Measurements from ENCODE around the gene PTPRG. TPM values are rescaled to one million over a fixed set of nuclear protein-coding genes. Genes with fewer than 3 reads are reported as not detected.

The PTPRG gene
- total RNA-seq, 1 donor from 2014 or later: 39.6 TPM

DNA sequence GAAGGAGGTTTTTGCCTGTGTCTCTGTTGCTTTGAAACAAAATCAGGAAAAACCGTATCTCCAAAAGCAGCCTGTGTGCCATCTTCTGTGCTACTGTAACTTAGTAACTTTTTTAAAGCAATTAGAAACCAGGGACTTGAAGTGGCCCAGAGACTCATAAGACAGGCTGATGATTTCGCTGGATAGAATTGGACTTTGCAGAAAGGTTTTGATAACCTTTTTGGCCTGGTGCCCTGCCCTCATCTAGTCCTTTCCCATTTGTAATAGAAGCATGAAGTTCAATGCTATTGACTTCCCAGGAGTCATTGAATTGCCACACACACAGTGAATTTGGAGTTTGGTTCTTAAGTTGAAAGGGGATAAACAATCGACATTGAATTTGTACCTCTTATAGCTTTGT lies 157.2 kb downstream of the PTPRG start:
- DNase-seq (ENCODE audit: low read depth): no peak
- TF ChIP-seq EZH2 (IDR thresholded peaks at IDR 0.05; ENCODE audit: insufficient read depth, low read length) (no peak), CTCF (IDR thresholded peaks at IDR 0.05; ENCODE audit: insufficient read depth, low read depth, low read length) (no peak)
- H3K79me2 ChIP-seq (ENCODE audit: insufficient read depth, low read length): no peaks in the 10 kb centered on the region
- H3K36me3 ChIP-seq (ENCODE audit: insufficient read depth, low read length): no peaks in the 10 kb centered on the region
- H3K27ac Mint-ChIP-seq (ENCODE audit: unreplicated experiment): no peak overlapping the region
- no peak overlapping the region for H3K4me3 Mint-ChIP-seq (ENCODE audit: unreplicated experiment)
- no peaks in the 10 kb centered on the region for H3K27me3 Mint-ChIP-seq (ENCODE audit: low read depth, unreplicated experiment)
- peaks cover 2% of the 10 kb centered on the region for H3K4me1 Mint-ChIP-seq (ENCODE audit: low read depth, unreplicated experiment)
- H2AFZ ChIP-seq (ENCODE audit: low read depth, low read length): no peak overlapping the region
- peaks cover 47% of the 10 kb centered on the region for H4K20me1 ChIP-seq (ENCODE audit: insufficient read depth, low read length)
- no peaks in the 10 kb centered on the region for H3K9me3 Mint-ChIP-seq (ENCODE audit: unreplicated experiment)
- H3K36me3 Mint-ChIP-seq (ENCODE audit: low read depth, unreplicated experiment): peaks cover 4% of the 10 kb centered on the region
- no peak overlapping the region for H3K9ac ChIP-seq (ENCODE audit: low read length)
- FAIRE-seq: no peak
- H3K4me1 ChIP-seq (ENCODE audit: insufficient read depth, low read length): no peaks in the 10 kb centered on the region
- H3K27me3 ChIP-seq (ENCODE audit: insufficient read depth, low read length): no peaks in the 10 kb centered on the region
- no peak overlapping the region for H3K4me2 ChIP-seq (ENCODE audit: low read length)
- no peak overlapping the region for H3K4me3 ChIP-seq (ENCODE audit: insufficient read depth, low read depth, low read length)
- no peak overlapping the region for H3K27ac ChIP-seq (ENCODE audit: low read depth, low read length)
- H3K9me3 ChIP-seq (ENCODE audit: insufficient read depth, low read depth, low read length): no peaks in the 10 kb centered on the region

DNA sequence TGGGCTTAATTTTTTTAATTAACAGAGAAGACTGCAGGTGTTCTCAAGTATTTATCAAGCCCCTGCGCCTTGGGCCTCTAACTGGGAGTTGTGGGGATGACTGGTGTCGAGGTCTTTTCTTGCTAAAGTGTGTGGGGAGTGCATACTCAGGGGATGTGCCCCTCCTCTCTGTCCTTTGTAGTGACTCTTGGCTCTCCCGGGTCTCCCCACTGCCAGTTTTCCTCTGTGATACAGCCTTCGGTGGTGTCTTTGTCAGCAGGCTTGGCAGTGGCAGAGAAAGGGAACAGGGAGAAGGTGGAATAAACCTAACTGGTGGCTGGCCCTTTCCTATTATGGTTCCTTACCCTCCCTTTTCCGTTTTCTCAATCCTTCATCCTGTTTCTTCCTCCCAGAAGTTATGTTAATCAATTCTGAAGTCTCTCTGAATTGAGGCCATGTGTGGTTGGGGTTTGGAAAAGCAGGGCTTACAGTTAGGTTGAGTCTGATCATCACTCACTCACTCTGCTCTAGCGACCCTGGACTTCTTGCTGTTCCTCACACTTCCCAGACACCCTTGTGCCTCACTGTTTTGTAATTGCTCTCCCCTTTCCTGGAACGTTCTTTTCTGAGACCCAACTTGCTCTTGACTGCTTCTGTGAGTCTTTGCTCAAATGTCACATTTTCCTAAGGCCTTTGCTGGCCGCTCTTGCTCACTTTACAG lies 158.1 kb downstream of the PTPRG start:
- Histone ChIP-seq H3K4me3 (ENCODE audit: insufficient read depth, low read depth, low read length) (no peak overlapping the region), H3K27me3 (ENCODE audit: insufficient read depth, low read length) (no peaks in the 10 kb centered on the region), H3K27ac (ENCODE audit: low read depth, low read length) (no peak overlapping the region), H3K9me3 (ENCODE audit: insufficient read depth, low read depth, low read length) (no peaks in the 10 kb centered on the region), H2AFZ (ENCODE audit: low read depth, low read length) (no peak overlapping the region), H3K79me2 (ENCODE audit: insufficient read depth, low read length) (no peaks in the 10 kb centered on the region), H3K36me3 (ENCODE audit: insufficient read depth, low read length) (no peaks in the 10 kb centered on the region), H3K4me2 (ENCODE audit: low read length) (no peak overlapping the region), H3K9ac (ENCODE audit: low read length) (no peak overlapping the region), H4K20me1 (ENCODE audit: insufficient read depth, low read length) (peaks cover 43% of the 10 kb centered on the region), H3K4me1 (ENCODE audit: insufficient read depth, low read length) (no peaks in the 10 kb centered on the region)
- no peak overlapping the region for H3K27ac Mint-ChIP-seq (ENCODE audit: unreplicated experiment)
- FAIRE-seq (no peak), DNase-seq (ENCODE audit: low read depth) (no peak)
- no peak overlapping the region for H3K4me3 Mint-ChIP-seq (ENCODE audit: unreplicated experiment)
- H3K9me3 Mint-ChIP-seq (ENCODE audit: unreplicated experiment): no peaks in the 10 kb centered on the region
- H3K4me1 Mint-ChIP-seq (ENCODE audit: low read depth, unreplicated experiment): peaks cover 2% of the 10 kb centered on the region
- no peaks in the 10 kb centered on the region for H3K27me3 Mint-ChIP-seq (ENCODE audit: low read depth, unreplicated experiment)
- H3K36me3 Mint-ChIP-seq (ENCODE audit: low read depth, unreplicated experiment): peaks cover 2% of the 10 kb centered on the region
- TF ChIP-seq EZH2 (IDR thresholded peaks at IDR 0.05; ENCODE audit: insufficient read depth, low read length): no peak
- no peak for TF ChIP-seq CTCF (IDR thresholded peaks at IDR 0.05; ENCODE audit: insufficient read depth, low read depth, low read length)

- Histone ChIP-seq H3K79me2 (ENCODE audit: insufficient read depth, low read length) (peaks cover 5% of the 10 kb centered on the region), H2AFZ (ENCODE audit: low read depth, low read length) (no peak overlapping the region), H3K27me3 (ENCODE audit: insufficient read depth, low read length) (no peaks in the 10 kb centered on the region), H3K9ac (ENCODE audit: low read length) (no peak overlapping the region), H3K4me1 (ENCODE audit: insufficient read depth, low read length) (peaks cover 10% of the 10 kb centered on the region), H4K20me1 (ENCODE audit: insufficient read depth, low read length) (peaks cover 50% of the 10 kb centered on the region), H3K9me3 (ENCODE audit: insufficient read depth, low read depth, low read length) (no peaks in the 10 kb centered on the region), H3K4me3 (ENCODE audit: insufficient read depth, low read depth, low read length) (no peak overlapping the region), H3K4me2 (ENCODE audit: low read length) (no peak overlapping the region), H3K27ac (ENCODE audit: low read depth, low read length) (no peak overlapping the region), H3K36me3 (ENCODE audit: insufficient read depth, low read length) (no peaks in the 10 kb centered on the region)
- DNase-seq (ENCODE audit: low read depth) (no peak), FAIRE-seq (no peak)
- Mint-ChIP-seq H3K36me3 (ENCODE audit: low read depth, unreplicated experiment) (no peaks in the 10 kb centered on the region), H3K27me3 (ENCODE audit: low read depth, unreplicated experiment) (no peaks in the 10 kb centered on the region), H3K9me3 (ENCODE audit: unreplicated experiment) (no peaks in the 10 kb centered on the region), H3K4me3 (ENCODE audit: unreplicated experiment) (no peak overlapping the region), H3K27ac (ENCODE audit: unreplicated experiment) (no peak overlapping the region), H3K4me1 (ENCODE audit: low read depth, unreplicated experiment) (peaks cover 10% of the 10 kb centered on the region)
- TF ChIP-seq CTCF (IDR thresholded peaks at IDR 0.05; ENCODE audit: insufficient read depth, low read depth, low read length) (no peak), EZH2 (IDR thresholded peaks at IDR 0.05; ENCODE audit: insufficient read depth, low read length) (no peak)
Observed at GRCh38 chr3:61723038-61723437, 161.7 kb downstream of the PTPRG start.
